Activated B cell treated with CpG ODN at 0.5 μM for 24 hours (primary cell): Measurements from ENCODE around the gene PMPCA. TPM values are rescaled to one million over a fixed set of nuclear protein-coding genes. Genes with fewer than 3 reads are reported as not detected.

ENCODE experiments used
- ATAC-seq: fragments of 200-7000 bp; cut with Tn5 transposase; one replicate; pipeline ENCODE4 v1.10.0; 2021; ENCODE audit warnings: low read depth, mild to moderate bottlenecking, moderate library complexity
- CTCF ChIA-PET: fragments of 350-600 bp; sonication (Branson Sonifier 250); formaldehyde crosslinking; loops from one replicate; lab custom pipeline; 2021; ENCODE audit warnings: antibody characterized with exemption; lab: Charles Lee
- POLR2A ChIA-PET: fragments of 350-600 bp; sonication (Branson Sonifier 250); formaldehyde crosslinking; loops from one replicate; lab custom pipeline; 2021; ENCODE audit warnings: antibody characterized with exemption; lab: Charles Lee
- DNase-seq: peaks from one replicate; pipeline ENCODE4 v3.0.0; 2022
- H3K27ac Mint-ChIP-seq: one replicate; pipeline ENCODE4 v1.8.0; 2020; ENCODE audit warnings: mixed read lengths
- H3K27me3 Mint-ChIP-seq: one replicate; pipeline ENCODE4 v1.8.0; 2021; ENCODE audit warnings: mixed read lengths
- H3K36me3 Mint-ChIP-seq: one replicate; pipeline ENCODE4 v1.8.0; 2021; ENCODE audit warnings: low read depth, mixed read lengths
- H3K4me1 Mint-ChIP-seq: one replicate; pipeline ENCODE4 v1.8.0; 2021; ENCODE audit warnings: mixed read lengths
- H3K4me3 Mint-ChIP-seq: one replicate; pipeline ENCODE4 v1.8.0; 2020; ENCODE audit warnings: mild to moderate bottlenecking, mixed read lengths
- H3K9me3 Mint-ChIP-seq: one replicate; pipeline ENCODE4 v1.8.0; 2020; ENCODE audit warnings: mixed read lengths
- intact Hi-C: fragments of 100-400 bp; cut with micrococcal nuclease; formaldehyde crosslinking; loops from one replicate; pipeline ENCODE4 v1.15.1; 2024
- total RNA-seq: library from RNA; stranded (reverse); gene quantifications from 2 replicates; pipeline ENCODE4 v1.2.3, GENCODE V29; 2022
- TF ChIP-seq, protein P1 (sequence below): fragments of 200-600 bp; IDR thresholded peaks from one replicate; pipeline ENCODE4 v1.8.0; 2022; ENCODE audit warnings: antibody characterized with exemption, mild to moderate bottlenecking

PMPCA gene
- total RNA-seq, 1 donor from 2014 or later: 75.3 TPM

DNA sequence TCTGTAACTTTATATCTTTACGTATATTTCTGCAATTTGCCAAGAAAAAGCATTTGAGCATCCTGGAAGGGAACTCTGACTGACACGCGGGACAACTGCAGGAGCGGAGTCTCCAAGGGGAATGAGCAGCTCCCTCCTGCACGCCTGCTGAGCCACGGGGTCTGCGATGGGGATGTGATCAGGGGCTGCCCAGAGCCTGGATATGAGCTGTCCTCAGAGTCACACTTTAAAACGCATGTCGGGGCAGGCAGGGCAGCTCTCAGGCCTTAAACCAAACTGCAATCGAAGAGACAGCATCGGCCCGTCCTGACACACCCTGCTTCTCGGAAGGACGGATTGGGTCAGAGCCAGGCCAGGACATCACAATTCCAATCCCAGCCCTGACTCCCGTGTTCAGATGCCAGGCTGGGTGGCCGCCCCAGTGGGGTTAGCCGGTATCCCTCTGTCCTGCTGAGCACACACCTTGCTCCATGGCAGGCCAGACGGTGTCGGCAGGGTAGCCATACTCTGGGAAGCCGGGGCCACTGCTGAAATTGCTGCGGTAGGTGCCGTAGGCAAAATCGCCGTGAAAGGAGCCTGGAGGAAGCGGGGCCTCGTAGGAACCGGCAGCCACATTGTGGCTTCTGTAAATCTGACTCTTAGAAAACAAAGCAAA, 55.2 kb downstream of the PMPCA start:
- H3K4me1 Mint-ChIP-seq: no peaks in the 10 kb centered on the region
- H3K27me3 Mint-ChIP-seq: no peaks in the 10 kb centered on the region
- H3K4me3 Mint-ChIP-seq: no peak overlapping the region
- no peaks in the 10 kb centered on the region for H3K9me3 Mint-ChIP-seq
- H3K27ac Mint-ChIP-seq: no peak overlapping the region
- no peak for ATAC-seq
- TF ChIP-seq, protein P1, sequence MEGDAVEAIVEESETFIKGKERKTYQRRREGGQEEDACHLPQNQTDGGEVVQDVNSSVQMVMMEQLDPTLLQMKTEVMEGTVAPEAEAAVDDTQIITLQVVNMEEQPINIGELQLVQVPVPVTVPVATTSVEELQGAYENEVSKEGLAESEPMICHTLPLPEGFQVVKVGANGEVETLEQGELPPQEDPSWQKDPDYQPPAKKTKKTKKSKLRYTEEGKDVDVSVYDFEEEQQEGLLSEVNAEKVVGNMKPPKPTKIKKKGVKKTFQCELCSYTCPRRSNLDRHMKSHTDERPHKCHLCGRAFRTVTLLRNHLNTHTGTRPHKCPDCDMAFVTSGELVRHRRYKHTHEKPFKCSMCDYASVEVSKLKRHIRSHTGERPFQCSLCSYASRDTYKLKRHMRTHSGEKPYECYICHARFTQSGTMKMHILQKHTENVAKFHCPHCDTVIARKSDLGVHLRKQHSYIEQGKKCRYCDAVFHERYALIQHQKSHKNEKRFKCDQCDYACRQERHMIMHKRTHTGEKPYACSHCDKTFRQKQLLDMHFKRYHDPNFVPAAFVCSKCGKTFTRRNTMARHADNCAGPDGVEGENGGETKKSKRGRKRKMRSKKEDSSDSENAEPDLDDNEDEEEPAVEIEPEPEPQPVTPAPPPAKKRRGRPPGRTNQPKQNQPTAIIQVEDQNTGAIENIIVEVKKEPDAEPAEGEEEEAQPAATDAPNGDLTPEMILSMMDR: no peak
- intact Hi-C loops: no loop called here
- H3K36me3 Mint-ChIP-seq: peaks cover 91% of the 10 kb centered on the region
- DNase-seq: no peak
- ChIA-PET CTCF (no interaction called here), POLR2A (no interaction called here)

DNA sequence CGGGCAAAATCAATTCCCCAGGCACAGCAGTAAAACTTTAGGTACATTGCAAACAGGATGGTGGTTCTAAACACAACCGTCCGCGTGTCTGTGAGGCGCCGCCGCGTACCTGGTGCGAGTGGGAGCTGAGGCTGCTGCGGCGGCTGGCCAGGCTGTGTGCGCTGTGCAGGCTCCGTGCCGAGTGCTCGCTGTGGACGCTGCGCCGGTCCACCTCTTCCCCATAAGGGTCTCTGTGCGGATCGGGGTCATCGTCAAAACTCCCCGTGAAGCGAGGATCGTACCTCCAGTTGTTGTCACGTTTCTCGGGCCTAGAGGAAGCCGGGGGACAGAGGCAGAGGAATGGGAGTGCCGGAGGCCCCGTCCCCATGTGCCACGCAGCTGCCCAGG, 55.7 kb downstream of the PMPCA start:
- Mint-ChIP-seq H3K9me3 (no peaks in the 10 kb centered on the region), H3K36me3 (peaks cover 89% of the 10 kb centered on the region), H3K4me1 (no peaks in the 10 kb centered on the region), H3K4me3 (no peak overlapping the region), H3K27me3 (no peaks in the 10 kb centered on the region), H3K27ac (no peak overlapping the region)
- TF ChIP-seq, protein P1: no peak
- ATAC-seq (no peak), DNase-seq (no peak)
- ChIA-PET CTCF (no interaction called here), POLR2A (no interaction called here)
- intact Hi-C loops: no loop called here

DNA sequence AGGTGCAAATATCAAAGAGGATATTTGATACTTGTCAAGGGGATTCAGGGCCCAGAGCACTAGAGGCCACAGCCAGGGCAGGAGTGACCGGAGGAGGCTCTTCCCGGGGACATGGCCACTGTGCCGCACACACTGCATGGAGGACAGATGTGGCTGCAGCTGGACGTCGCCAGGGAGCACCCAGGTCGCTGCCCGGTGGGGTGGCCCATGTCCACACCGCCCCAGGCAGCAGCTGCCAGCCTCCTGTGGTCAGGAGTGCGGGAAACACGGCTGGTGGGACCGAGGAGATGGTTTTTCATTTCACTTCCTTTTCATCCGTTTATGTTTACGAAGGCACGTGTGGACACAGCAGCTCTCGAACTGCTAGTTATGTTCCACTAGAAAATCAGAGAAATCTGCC, 57.3 kb downstream of the PMPCA start:
- peaks cover 90% of the 10 kb centered on the region for H3K36me3 Mint-ChIP-seq
- ChIA-PET CTCF (no interaction called here), POLR2A (no interaction called here)
- TF ChIP-seq, protein P1: no peak
- DNase-seq (no peak), ATAC-seq (no peak)
- H3K27me3 Mint-ChIP-seq: no peaks in the 10 kb centered on the region
- intact Hi-C loops: no loop called here
- H3K9me3 Mint-ChIP-seq: no peaks in the 10 kb centered on the region
- H3K4me3 Mint-ChIP-seq: no peak overlapping the region
- H3K4me1 Mint-ChIP-seq: no peaks in the 10 kb centered on the region
- no peak overlapping the region for H3K27ac Mint-ChIP-seq

DNA sequence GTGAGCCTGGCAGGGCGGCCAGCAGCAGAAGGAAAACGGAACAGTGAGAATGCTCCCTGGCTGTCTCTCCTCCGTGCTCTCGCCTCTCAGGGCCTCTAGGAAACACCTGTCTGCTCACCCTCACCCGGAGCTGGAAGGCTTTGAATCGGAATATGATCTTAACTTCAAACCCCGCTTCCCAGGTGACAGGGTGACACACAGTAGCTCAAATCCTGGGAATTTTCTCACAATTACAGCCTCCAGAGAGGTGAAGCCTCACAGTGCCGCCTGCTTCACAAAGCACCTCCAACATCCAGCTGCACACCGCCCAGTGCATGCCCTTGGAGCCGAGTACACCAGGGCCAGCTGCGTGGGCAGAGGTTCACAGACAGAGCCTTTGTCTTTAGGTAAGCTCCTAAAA, 59.9 kb downstream of the PMPCA start:
- ChIA-PET POLR2A (no interaction called here), CTCF (interaction anchor here (0.9 kb wide), 1 partner anchor 107 kb away, joined by 3 read pairs; the partner anchor contains the start of gene DNLZ)
- no peak for ATAC-seq
- H3K27ac Mint-ChIP-seq: no peak overlapping the region
- H3K36me3 Mint-ChIP-seq: peaks cover 89% of the 10 kb centered on the region
- intact Hi-C loops: no loop called here
- no peak overlapping the region for H3K4me3 Mint-ChIP-seq
- H3K4me1 Mint-ChIP-seq: no peaks in the 10 kb centered on the region
- no peaks in the 10 kb centered on the region for H3K9me3 Mint-ChIP-seq
- TF ChIP-seq, protein P1: no peak
- DNase-seq: no peak
- H3K27me3 Mint-ChIP-seq: no peaks in the 10 kb centered on the region

DNA sequence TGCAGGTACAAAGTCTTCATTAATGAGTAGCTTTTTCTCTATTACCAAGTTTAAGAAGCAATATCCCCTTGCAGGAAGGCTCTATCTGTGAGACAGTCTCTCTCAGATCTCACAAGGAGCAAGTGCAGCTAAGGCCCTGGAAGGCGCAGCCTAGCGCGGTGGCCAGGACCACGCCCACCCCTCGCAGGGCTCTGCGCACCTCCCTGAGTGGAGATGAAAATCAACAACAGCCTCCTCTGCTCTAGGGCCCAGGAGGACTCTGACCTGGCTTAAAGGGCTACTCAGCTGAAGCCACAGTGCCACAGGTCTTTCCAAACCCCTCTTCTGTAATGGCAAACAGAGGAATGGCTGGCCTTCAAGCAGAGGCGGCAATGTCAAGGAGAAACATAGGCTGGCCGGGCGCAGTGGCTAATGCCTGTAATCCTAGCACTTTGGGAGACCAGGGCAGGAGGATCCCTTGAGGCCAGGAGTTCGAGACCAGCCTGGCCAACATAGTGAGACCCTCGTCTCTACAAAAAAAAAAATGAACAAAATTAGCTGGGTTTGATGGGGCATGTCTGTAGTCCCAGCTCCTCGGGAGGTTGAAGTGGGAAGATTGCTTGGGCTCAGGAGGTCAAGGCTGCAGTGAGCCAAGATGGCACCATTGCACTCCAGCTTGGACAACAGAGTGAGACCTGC, 60.5 kb downstream of the PMPCA start:
- peaks cover 89% of the 10 kb centered on the region for H3K36me3 Mint-ChIP-seq
- POLR2A ChIA-PET: no interaction called here

More for the DNA sequence above, 60.5 kb downstream of the PMPCA start:
- Mint-ChIP-seq H3K4me1 (no peaks in the 10 kb centered on the region), H3K27me3 (no peaks in the 10 kb centered on the region), H3K27ac (no peak overlapping the region), H3K4me3 (no peak overlapping the region), H3K9me3 (no peaks in the 10 kb centered on the region)
- TF ChIP-seq, protein P1: no peak
- CTCF ChIA-PET: interaction anchor here (0.9 kb wide), 1 partner anchor 108 kb away, joined by 3 read pairs; the partner anchor contains the start of gene DNLZ
- intact Hi-C loops: no loop called here
- DNase-seq (no peak), ATAC-seq (no peak)
